Astrocyte (in vitro differentiated cells and primary cell): ENCODE measurements around the gene PDS5A. TPM values are rescaled to one million over a fixed set of nuclear protein-coding genes. Genes with fewer than 3 reads are reported as not detected.

Experiments
- DNase-seq: peaks from one replicate; pipeline ENCODE4 v3.0.0-alpha.2; 2010; ENCODE audit warnings: low read depth
- FAIRE-seq: peaks from 2 replicates; lab custom pipeline; 2011; peaks lifted over from hg19 to GRCh38; lab: Jason Lieb, UNC
- H2AFZ ChIP-seq: 2 replicates; pipeline ENCODE4 v1.6.0; 2012; ENCODE audit warnings: low read depth, low read length, inconsistent platforms
- H3K27ac ChIP-seq: 2 replicates; pipeline ENCODE4 v1.5.1; 2011; ENCODE audit warnings: low read depth, low read length, inconsistent platforms
- H3K27me3 ChIP-seq: 2 replicates; pipeline ENCODE4 v1.6.0; 2011; ENCODE audit warnings: low read length, inconsistent platforms; ENCODE audit not compliant: insufficient read depth
- H3K36me3 ChIP-seq: 2 replicates; pipeline ENCODE4 v1.5.1; 2011; ENCODE audit warnings: low read length, inconsistent platforms; ENCODE audit not compliant: insufficient read depth
- H3K4me1 ChIP-seq: 2 replicates; pipeline ENCODE4 v1.5.1; 2011; ENCODE audit warnings: low read length, inconsistent platforms; ENCODE audit not compliant: insufficient read depth
- H3K4me2 ChIP-seq: 2 replicates; pipeline ENCODE4 v1.6.0; 2012; ENCODE audit warnings: low read length, inconsistent platforms
- H3K4me3 ChIP-seq: 2 replicates; pipeline ENCODE4 v1.5.1; 2011; ENCODE audit warnings: low read depth, mild to moderate bottlenecking, low read length, inconsistent platforms; ENCODE audit not compliant: insufficient read depth
- H3K79me2 ChIP-seq: 2 replicates; pipeline ENCODE4 v1.6.0; 2012; ENCODE audit warnings: mild to moderate bottlenecking, low read length, inconsistent platforms; ENCODE audit not compliant: insufficient read depth
- H3K9ac ChIP-seq: 2 replicates; pipeline ENCODE4 v1.6.0; 2012; ENCODE audit warnings: mild to moderate bottlenecking, low read length, inconsistent platforms
- H3K9me3 ChIP-seq: 2 replicates; pipeline ENCODE4 v1.5.1; 2012; ENCODE audit warnings: low read depth, mild to moderate bottlenecking, low read length, inconsistent platforms; ENCODE audit not compliant: insufficient read depth
- H4K20me1 ChIP-seq: 2 replicates; pipeline ENCODE4 v1.6.0; 2012; ENCODE audit warnings: low read length, inconsistent platforms; ENCODE audit not compliant: insufficient read depth
- H3K27ac Mint-ChIP-seq: one replicate; pipeline ENCODE4 v1.8.0; 2021; ENCODE audit warnings: mild to moderate bottlenecking, mixed read lengths; ENCODE audit not compliant: unreplicated experiment
- H3K27me3 Mint-ChIP-seq: one replicate; pipeline ENCODE4 v1.8.0; 2021; ENCODE audit warnings: low read depth, mixed read lengths; ENCODE audit not compliant: unreplicated experiment
- H3K36me3 Mint-ChIP-seq: one replicate; pipeline ENCODE4 v1.8.0; 2021; ENCODE audit warnings: low read depth, mixed read lengths; ENCODE audit not compliant: unreplicated experiment
- H3K4me1 Mint-ChIP-seq: one replicate; pipeline ENCODE4 v1.8.0; 2021; ENCODE audit warnings: low read depth, mixed read lengths; ENCODE audit not compliant: unreplicated experiment
- H3K4me3 Mint-ChIP-seq: one replicate; pipeline ENCODE4 v1.8.0; 2021; ENCODE audit warnings: mild to moderate bottlenecking, moderate library complexity, mixed read lengths; ENCODE audit not compliant: unreplicated experiment
- H3K9me3 Mint-ChIP-seq: one replicate; pipeline ENCODE4 v1.8.0; 2021; ENCODE audit warnings: mild to moderate bottlenecking, mixed read lengths; ENCODE audit not compliant: unreplicated experiment
- EZH2 ChIP-seq: IDR thresholded peaks from 2 replicates; pipeline ENCODE4 v1.6.1; 2012; ENCODE audit warnings: mild to moderate bottlenecking, low read length, inconsistent platforms; ENCODE audit not compliant: insufficient read depth
- total RNA-seq: library from RNA; stranded (reverse); gene quantifications from 2 replicates; pipeline ENCODE4 v1.2.1, GENCODE V29; 2021
- TF ChIP-seq, protein P1 (sequence below): IDR thresholded peaks from 2 replicates; pipeline ENCODE4 v1.5.1; 2011; ENCODE audit warnings: low read depth, mild to moderate bottlenecking, inconsistent platforms, low read length, moderate library complexity; ENCODE audit not compliant: insufficient read depth

PDS5A gene
- total RNA-seq, 1 donor from 2014 or later, result 55.9 TPM

DNA sequence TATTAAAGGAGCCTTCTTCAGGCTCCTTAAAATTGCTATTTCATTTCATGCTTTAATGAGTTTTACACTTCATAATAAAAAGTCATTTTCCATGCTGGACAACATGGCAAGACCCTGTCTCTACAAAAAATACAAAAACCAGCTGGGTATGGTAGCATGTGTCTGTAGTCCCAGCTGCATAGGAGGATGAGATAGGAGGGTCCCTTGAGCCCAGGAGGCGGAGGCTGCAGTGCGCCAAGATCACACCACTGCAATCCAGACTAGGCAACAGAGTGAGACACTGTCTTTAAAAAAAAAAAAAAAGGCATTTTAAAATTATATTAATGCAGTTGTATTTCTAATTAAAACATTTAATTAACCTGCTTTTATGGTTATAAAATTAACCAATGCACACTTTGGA lies 49.2 kb downstream of the PDS5A start:
- Histone ChIP-seq H2AFZ (no peak overlapping the region), H3K36me3 (no peaks in the 10 kb centered on the region), H3K9me3 (no peaks in the 10 kb centered on the region), H3K4me1 (peaks cover 7% of the 10 kb centered on the region), H3K4me2 (no peak overlapping the region), H3K79me2 (peaks cover 50% of the 10 kb centered on the region), H3K27me3 (no peaks in the 10 kb centered on the region), H4K20me1 (peaks cover 19% of the 10 kb centered on the region), H3K27ac (no peak overlapping the region), H3K9ac (no peak overlapping the region), H3K4me3 (no peak overlapping the region)
- no peaks in the 10 kb centered on the region for H3K9me3 Mint-ChIP-seq
- H3K27me3 Mint-ChIP-seq, result no peaks in the 10 kb centered on the region
- H3K27ac Mint-ChIP-seq, result no peak overlapping the region
- H3K36me3 Mint-ChIP-seq, result peaks cover 2% of the 10 kb centered on the region
- TF ChIP-seq, protein P1, sequence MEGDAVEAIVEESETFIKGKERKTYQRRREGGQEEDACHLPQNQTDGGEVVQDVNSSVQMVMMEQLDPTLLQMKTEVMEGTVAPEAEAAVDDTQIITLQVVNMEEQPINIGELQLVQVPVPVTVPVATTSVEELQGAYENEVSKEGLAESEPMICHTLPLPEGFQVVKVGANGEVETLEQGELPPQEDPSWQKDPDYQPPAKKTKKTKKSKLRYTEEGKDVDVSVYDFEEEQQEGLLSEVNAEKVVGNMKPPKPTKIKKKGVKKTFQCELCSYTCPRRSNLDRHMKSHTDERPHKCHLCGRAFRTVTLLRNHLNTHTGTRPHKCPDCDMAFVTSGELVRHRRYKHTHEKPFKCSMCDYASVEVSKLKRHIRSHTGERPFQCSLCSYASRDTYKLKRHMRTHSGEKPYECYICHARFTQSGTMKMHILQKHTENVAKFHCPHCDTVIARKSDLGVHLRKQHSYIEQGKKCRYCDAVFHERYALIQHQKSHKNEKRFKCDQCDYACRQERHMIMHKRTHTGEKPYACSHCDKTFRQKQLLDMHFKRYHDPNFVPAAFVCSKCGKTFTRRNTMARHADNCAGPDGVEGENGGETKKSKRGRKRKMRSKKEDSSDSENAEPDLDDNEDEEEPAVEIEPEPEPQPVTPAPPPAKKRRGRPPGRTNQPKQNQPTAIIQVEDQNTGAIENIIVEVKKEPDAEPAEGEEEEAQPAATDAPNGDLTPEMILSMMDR, result no peak
- no peak for TF ChIP-seq EZH2
- no peak for DNase-seq
- H3K4me3 Mint-ChIP-seq, result no peak overlapping the region
- FAIRE-seq, result no peak
- H3K4me1 Mint-ChIP-seq, result peaks cover 11% of the 10 kb centered on the region

DNA sequence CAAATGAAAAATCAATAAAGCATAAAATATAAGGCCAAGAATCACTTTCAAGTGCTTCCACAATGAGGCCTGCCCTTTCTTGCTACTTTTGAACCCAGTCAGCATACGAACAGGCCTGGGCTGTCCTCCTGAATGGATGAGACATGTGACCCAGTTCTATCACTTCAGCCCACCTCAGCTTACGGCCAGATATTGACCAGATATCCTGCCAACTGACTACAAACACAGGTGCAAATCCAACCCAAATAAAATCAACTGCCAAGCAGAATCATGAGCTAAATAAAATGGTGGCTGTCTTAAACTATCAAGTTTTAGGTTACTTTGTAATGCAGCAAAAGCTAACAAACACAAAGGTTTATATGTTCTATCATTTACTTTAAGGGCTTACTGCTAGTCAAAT lies 53.7 kb downstream of the PDS5A start:
- no peaks in the 10 kb centered on the region for H3K9me3 ChIP-seq
- FAIRE-seq (no peak), DNase-seq (no peak)
- H3K4me1 ChIP-seq, result no peaks in the 10 kb centered on the region
- Mint-ChIP-seq H3K4me3 (no peak overlapping the region), H3K27ac (no peak overlapping the region), H3K9me3 (no peaks in the 10 kb centered on the region), H3K4me1 (no peaks in the 10 kb centered on the region), H3K27me3 (no peaks in the 10 kb centered on the region), H3K36me3 (peaks cover 2% of the 10 kb centered on the region)
- H2AFZ ChIP-seq, result no peak overlapping the region
- no peaks in the 10 kb centered on the region for H3K27me3 ChIP-seq
- H3K4me3 ChIP-seq, result no peak overlapping the region
- H3K36me3 ChIP-seq, result no peaks in the 10 kb centered on the region
- no peak overlapping the region for H3K4me2 ChIP-seq
- no peak overlapping the region for H3K27ac ChIP-seq
- TF ChIP-seq EZH2, result no peak
- TF ChIP-seq, protein P1, result no peak
- peaks cover 19% of the 10 kb centered on the region for H3K79me2 ChIP-seq
- no peaks in the 10 kb centered on the region for H4K20me1 ChIP-seq
- no peak overlapping the region for H3K9ac ChIP-seq

DNA sequence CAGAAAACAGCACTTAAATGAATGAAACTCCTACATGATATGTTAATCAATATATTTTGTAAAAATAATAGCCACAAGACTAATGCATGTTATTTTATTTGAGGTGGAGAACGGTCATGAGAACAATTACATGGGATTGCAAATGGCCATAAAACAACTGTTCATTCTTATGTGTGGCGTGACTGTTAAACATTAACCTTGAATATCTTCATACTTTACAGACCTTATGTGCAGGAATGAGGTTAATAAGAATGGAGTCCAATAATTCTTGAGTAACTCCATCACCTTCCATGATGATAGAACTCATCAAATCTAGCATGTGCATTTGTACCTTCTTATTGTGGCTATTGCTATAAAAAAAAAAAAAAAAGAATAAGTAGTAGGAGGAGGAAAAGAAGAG lies 55.3 kb downstream of the PDS5A start:
- H3K36me3 ChIP-seq, result peaks cover 3% of the 10 kb centered on the region
- FAIRE-seq (peak; percentile 17), DNase-seq (no peak)
- H3K9me3 ChIP-seq, result no peaks in the 10 kb centered on the region
- no peak overlapping the region for H3K4me2 ChIP-seq
- no peak overlapping the region for H3K4me3 ChIP-seq
- H3K27me3 Mint-ChIP-seq, result no peaks in the 10 kb centered on the region
- H3K4me1 Mint-ChIP-seq, result no peaks in the 10 kb centered on the region
- H3K27ac ChIP-seq, result no peak overlapping the region
- no peaks in the 10 kb centered on the region for H3K9me3 Mint-ChIP-seq
- peaks cover 2% of the 10 kb centered on the region for H3K36me3 Mint-ChIP-seq
- no peak overlapping the region for H3K27ac Mint-ChIP-seq
- no peak overlapping the region for H3K4me3 Mint-ChIP-seq
- TF ChIP-seq, protein P1, result no peak
- no peak for TF ChIP-seq EZH2
- H3K79me2 ChIP-seq, result peaks cover 7% of the 10 kb centered on the region
- H4K20me1 ChIP-seq, result no peaks in the 10 kb centered on the region
- no peaks in the 10 kb centered on the region for H3K27me3 ChIP-seq
- no peaks in the 10 kb centered on the region for H3K4me1 ChIP-seq
- no peak overlapping the region for H2AFZ ChIP-seq
- no peak overlapping the region for H3K9ac ChIP-seq
